ACC112 (cell line): ENCODE results near the gene NUP98.

Source experiments
- H2AFZ ChIP-seq: fragments of 200-600 bp; sonication (generic); one replicate; pipeline ENCODE4 v1.6.0; 2017; ENCODE audit warnings: antibody characterized with exemption, low read length; ENCODE audit not compliant: unreplicated experiment
- H3K27ac ChIP-seq: fragments of 200-600 bp; sonication (generic); 2 replicates; pipeline ENCODE4 v1.5.1; 2014; ENCODE audit warnings: low read depth, mild to moderate bottlenecking, antibody characterized with exemption, low read length, moderate library complexity
- H3K27me3 ChIP-seq: fragments of 200-600 bp; sonication (generic); 2 replicates; pipeline ENCODE4 v1.6.1; 2014; ENCODE audit warnings: mild to moderate bottlenecking, antibody characterized with exemption, low read length, moderate library complexity, mixed read lengths; ENCODE audit not compliant: insufficient read depth
- H3K36me3 ChIP-seq: fragments of 200-600 bp; sonication (generic); 2 replicates; pipeline ENCODE4 v1.6.1; 2016; ENCODE audit warnings: mild to moderate bottlenecking, antibody characterized with exemption, low read length, moderate library complexity, mixed read lengths; ENCODE audit not compliant: insufficient read depth
- H3K4me1 ChIP-seq: fragments of 200-600 bp; sonication (generic); one replicate; pipeline ENCODE4 v1.6.1; 2016; ENCODE audit warnings: low read length, mixed read lengths; ENCODE audit not compliant: insufficient read depth, unreplicated experiment, control insufficient read depth
- H3K4me3 ChIP-seq: fragments of 200-600 bp; sonication (generic); 2 replicates; pipeline ENCODE4 v1.5.1; 2014; ENCODE audit warnings: mild to moderate bottlenecking, low read depth, low read length
- H3K79me2 ChIP-seq: fragments of 200-600 bp; sonication (generic); one replicate; pipeline ENCODE4 v1.6.0; 2016; ENCODE audit warnings: low read length; ENCODE audit not compliant: control insufficient read depth, unreplicated experiment, insufficient read depth

Gene NUP98

GRCh38 chr11:3836903-3837302 lies 39.5 kb upstream of the NUP98 start:
- H3K4me1 ChIP-seq: peaks cover 40% of the 10 kb centered on the region
- no peak overlapping the region for H2AFZ ChIP-seq
- H3K4me3 ChIP-seq: no peak overlapping the region
- H3K27ac ChIP-seq: no peak overlapping the region
- H3K36me3 ChIP-seq: no peaks in the 10 kb centered on the region
- no peaks in the 10 kb centered on the region for H3K27me3 ChIP-seq
- peaks cover 84% of the 10 kb centered on the region for H3K79me2 ChIP-seq

- H2AFZ ChIP-seq: no peak overlapping the region
- no peak overlapping the region for H3K27ac ChIP-seq
- H3K36me3 ChIP-seq: no peaks in the 10 kb centered on the region
- H3K4me1 ChIP-seq: peaks cover 38% of the 10 kb centered on the region
- no peak overlapping the region for H3K4me3 ChIP-seq
- H3K27me3 ChIP-seq: no peaks in the 10 kb centered on the region
- H3K79me2 ChIP-seq: peaks cover 95% of the 10 kb centered on the region
Measured at GRCh38 chr11:3835751-3836150, 38.4 kb upstream of the NUP98 start.

GRCh38 chr11:3834664-3835461 lies 37.5 kb upstream of the NUP98 start:
- Histone ChIP-seq H3K4me3 (no peak overlapping the region; the same call in 1 of the 2 replicates), H3K27me3 (no peaks in the 10 kb centered on the region), H2AFZ (no peak overlapping the region), H3K36me3 (no peaks in the 10 kb centered on the region), H3K4me1 (peaks cover 38% of the 10 kb centered on the region), H3K27ac (no peak overlapping the region), H3K79me2 (peaks cover 95% of the 10 kb centered on the region)

GRCh38 chr11:3834349-3834663 lies 37.0 kb upstream of the NUP98 start:
- Histone ChIP-seq H3K4me1 (peaks cover 38% of the 10 kb centered on the region), H3K79me2 (peaks cover 92% of the 10 kb centered on the region), H2AFZ (no peak overlapping the region), H3K4me3 (no peak overlapping the region), H3K27me3 (no peaks in the 10 kb centered on the region), H3K27ac (no peak overlapping the region), H3K36me3 (no peaks in the 10 kb centered on the region)

GRCh38 chr11:3833449-3833848 lies 36.1 kb upstream of the NUP98 start:
- Histone ChIP-seq H3K79me2 (peaks cover 83% of the 10 kb centered on the region), H2AFZ (no peak overlapping the region), H3K4me3 (no peak overlapping the region), H3K27ac (no peak overlapping the region), H3K36me3 (no peaks in the 10 kb centered on the region), H3K27me3 (no peaks in the 10 kb centered on the region), H3K4me1 (peaks cover 34% of the 10 kb centered on the region)

GRCh38 chr11:3832816-3833215 lies 35.5 kb upstream of the NUP98 start:
- no peak overlapping the region for H3K27ac ChIP-seq
- H3K36me3 ChIP-seq: no peaks in the 10 kb centered on the region
- no peaks in the 10 kb centered on the region for H3K27me3 ChIP-seq
- peaks cover 77% of the 10 kb centered on the region for H3K79me2 ChIP-seq
- H3K4me3 ChIP-seq: no peak overlapping the region
- H3K4me1 ChIP-seq: peaks cover 28% of the 10 kb centered on the region
- H2AFZ ChIP-seq: no peak overlapping the region

- peaks cover 4% of the 10 kb centered on the region; the same call in 1 of the 2 replicates for H3K36me3 ChIP-seq
- H3K27me3 ChIP-seq: no peaks in the 10 kb centered on the region
- H3K27ac ChIP-seq: no peak overlapping the region; the same call in 1 of the 2 replicates
Measured at GRCh38 chr11:3831378-3832239, 34.3 kb upstream of the NUP98 start.

GRCh38 chr11:3830730-3831129 lies 33.4 kb upstream of the NUP98 start:
- Histone ChIP-seq H2AFZ (no peak overlapping the region), H3K79me2 (peaks cover 59% of the 10 kb centered on the region), H3K36me3 (peaks cover 6% of the 10 kb centered on the region; the same call in 1 of the 2 replicates), H3K27me3 (no peaks in the 10 kb centered on the region), H3K4me3 (no peak overlapping the region), H3K27ac (no peak overlapping the region), H3K4me1 (peaks cover 14% of the 10 kb centered on the region)

More at GRCh38 chr11:3831378-3832239, 34.3 kb upstream of the NUP98 start:
- peaks cover 17% of the 10 kb centered on the region for H3K4me1 ChIP-seq
- peaks cover 67% of the 10 kb centered on the region for H3K79me2 ChIP-seq
- H2AFZ ChIP-seq: no peak overlapping the region
- H3K4me3 ChIP-seq: no peak overlapping the region

- Histone ChIP-seq H3K27me3 (no peaks in the 10 kb centered on the region), H3K4me3 (no peak overlapping the region), H3K4me1 (peaks cover 7% of the 10 kb centered on the region), H3K79me2 (peaks cover 52% of the 10 kb centered on the region), H2AFZ (no peak overlapping the region), H3K36me3 (peaks cover 12% of the 10 kb centered on the region; the same call in 1 of the 2 replicates), H3K27ac (no peak overlapping the region)
Measured at GRCh38 chr11:3830088-3830487, 32.7 kb upstream of the NUP98 start.

GRCh38 chr11:3827434-3828186 lies 30.3 kb upstream of the NUP98 start:
- Histone ChIP-seq H3K27me3 (no peaks in the 10 kb centered on the region), H2AFZ (no peak overlapping the region), H3K4me3 (no peak overlapping the region), H3K36me3 (peaks cover 16% of the 10 kb centered on the region; the same call in 1 of the 2 replicates), H3K4me1 (peaks cover 10% of the 10 kb centered on the region), H3K27ac (no peak overlapping the region), H3K79me2 (peaks cover 29% of the 10 kb centered on the region)
